SK-N-SH (cell line): ENCODE measurements around the gene BTG4.

Source experiments
- CHD2 ChIP-seq: fragments of 150-350 bp; IDR thresholded peaks from 2 replicates; pipeline ENCODE4 v1.6.1; 2018; ENCODE audit warnings: low read length; ENCODE audit not compliant: partially characterized antibody
- CTCF ChIP-seq: fragments of 200-600 bp; sonication (generic); IDR thresholded peaks from 2 replicates; pipeline ENCODE4 v1.6.1; 2017; ENCODE audit warnings: antibody characterized with exemption, mild to moderate bottlenecking, moderate library complexity
- EP300 ChIP-seq, 2 experiments: IDR thresholded peaks; 2 replicates each; pipeline versions ENCODE4 v1.4.0 to v1.6.1; 2012; ENCODE audit warnings: borderline replicate concordance in 1 of 2, low read depth in 1 of 2, low read length in 1 of 2
- EZH2phosphoT487 ChIP-seq: fragments of 200-600 bp; sonication (generic); IDR thresholded peaks from 2 replicates; pipeline ENCODE4 v1.6.1; 2017; ENCODE audit warnings: low read depth, mixed run types, mild to moderate bottlenecking, antibody characterized with exemption, moderate library complexity, borderline replicate concordance
- GATA2 ChIP-seq: sonication (generic); formaldehyde crosslinking; IDR thresholded peaks from 2 replicates; pipeline ENCODE4 v1.5.0; 2020; ENCODE audit warnings: mild to moderate bottlenecking, missing genetic modification reagents
- NRF1 ChIP-seq: IDR thresholded peaks from 2 replicates; pipeline ENCODE4 v1.6.1; 2012; ENCODE audit warnings: low read depth, mild to moderate bottlenecking, low read length
- POLR2AphosphoS5 ChIP-seq: IDR thresholded peaks from 2 replicates; pipeline ENCODE4 v1.6.1; 2012; ENCODE audit warnings: low read depth, low read length
- TCF12 ChIP-seq: IDR thresholded peaks from 2 replicates; pipeline ENCODE4 v1.4.0; 2012
- USF1 ChIP-seq: IDR thresholded peaks from 2 replicates; pipeline ENCODE4 v1.4.0; 2012; ENCODE audit warnings: low read depth, borderline replicate concordance
- TF ChIP-seq, protein P1 (sequence below): IDR thresholded peaks from 2 replicates; pipeline ENCODE4 v1.6.1; 2012; ENCODE audit warnings: mild to moderate bottlenecking, low read depth, low read length, moderate library complexity
- TF ChIP-seq, protein P2 (sequence below): IDR thresholded peaks from 2 replicates; pipeline ENCODE4 v1.4.0; 2012; ENCODE audit warnings: low read depth

- TF ChIP-seq CTCF (no peak), POLR2AphosphoS5 (no peak), NRF1 (no peak), TCF12 (no peak), GATA2 (no peak), EZH2phosphoT487 (no peak), CHD2 (no peak), USF1 (no peak), EP300 (IDR thresholded peaks at IDR 0.05; ENCODE audit: borderline replicate concordance in 1 of 2, low read depth in 1 of 2, low read length in 1 of 2) (no peak)
- TF ChIP-seq, protein P1, sequence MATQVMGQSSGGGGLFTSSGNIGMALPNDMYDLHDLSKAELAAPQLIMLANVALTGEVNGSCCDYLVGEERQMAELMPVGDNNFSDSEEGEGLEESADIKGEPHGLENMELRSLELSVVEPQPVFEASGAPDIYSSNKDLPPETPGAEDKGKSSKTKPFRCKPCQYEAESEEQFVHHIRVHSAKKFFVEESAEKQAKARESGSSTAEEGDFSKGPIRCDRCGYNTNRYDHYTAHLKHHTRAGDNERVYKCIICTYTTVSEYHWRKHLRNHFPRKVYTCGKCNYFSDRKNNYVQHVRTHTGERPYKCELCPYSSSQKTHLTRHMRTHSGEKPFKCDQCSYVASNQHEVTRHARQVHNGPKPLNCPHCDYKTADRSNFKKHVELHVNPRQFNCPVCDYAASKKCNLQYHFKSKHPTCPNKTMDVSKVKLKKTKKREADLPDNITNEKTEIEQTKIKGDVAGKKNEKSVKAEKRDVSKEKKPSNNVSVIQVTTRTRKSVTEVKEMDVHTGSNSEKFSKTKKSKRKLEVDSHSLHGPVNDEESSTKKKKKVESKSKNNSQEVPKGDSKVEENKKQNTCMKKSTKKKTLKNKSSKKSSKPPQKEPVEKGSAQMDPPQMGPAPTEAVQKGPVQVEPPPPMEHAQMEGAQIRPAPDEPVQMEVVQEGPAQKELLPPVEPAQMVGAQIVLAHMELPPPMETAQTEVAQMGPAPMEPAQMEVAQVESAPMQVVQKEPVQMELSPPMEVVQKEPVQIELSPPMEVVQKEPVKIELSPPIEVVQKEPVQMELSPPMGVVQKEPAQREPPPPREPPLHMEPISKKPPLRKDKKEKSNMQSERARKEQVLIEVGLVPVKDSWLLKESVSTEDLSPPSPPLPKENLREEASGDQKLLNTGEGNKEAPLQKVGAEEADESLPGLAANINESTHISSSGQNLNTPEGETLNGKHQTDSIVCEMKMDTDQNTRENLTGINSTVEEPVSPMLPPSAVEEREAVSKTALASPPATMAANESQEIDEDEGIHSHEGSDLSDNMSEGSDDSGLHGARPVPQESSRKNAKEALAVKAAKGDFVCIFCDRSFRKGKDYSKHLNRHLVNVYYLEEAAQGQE, result no peak
- TF ChIP-seq, protein P2, sequence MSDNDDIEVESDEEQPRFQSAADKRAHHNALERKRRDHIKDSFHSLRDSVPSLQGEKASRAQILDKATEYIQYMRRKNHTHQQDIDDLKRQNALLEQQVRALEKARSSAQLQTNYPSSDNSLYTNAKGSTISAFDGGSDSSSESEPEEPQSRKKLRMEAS, result no peak
These were observed 43.0 kb downstream of the BTG4 start for GRCh38 chr11:111469200-111469599.
